Left renal cortex interstitium (tissue), 4 donors: ENCODE data around the gene ZNF316. TPM values are rescaled to one million over a fixed set of nuclear protein-coding genes. Genes with fewer than 3 reads are reported as not detected.
"Not testable (repeated sequence)": the region's sequence is repeated elsewhere in the genome, so short reads cannot be mapped to it uniquely, and the experiment has no call there.

Source experiments
- DNase-seq, 4 donors: peaks; one replicate each; pipeline ENCODE4 v3.0.0-alpha.2; 2013; ENCODE audit warnings: low read depth in 4 of 4, low spot score in 2 of 4, missing footprints in 1 of 4
- polyA plus RNA-seq, 4 donors: library from polyadenylated mRNA; unstranded; fragments of 120-200 nt; gene quantifications; one replicate each; pipeline ENCODE4 v1.2.1, GENCODE V29; 2013; ENCODE audit not compliant: insufficient read length in 4 of 4

The ZNF316 gene
- polyA plus RNA-seq, 4 donors, result 35.5 to 60.3 (median 46.4) TPM

- no peak for DNase-seq
Measured at GRCh38 chr7:6644728-6645127, 7.6 kb downstream of the ZNF316 start.

GRCh38 chr7:6646465-6646864 is 9.3 kb downstream of the ZNF316 start:
- peak in 1 of 4 donors; percentile 39 for DNase-seq

- no peak for DNase-seq
Measured at GRCh38 chr7:6647080-6647479, 10.0 kb downstream of the ZNF316 start.

- no peak for DNase-seq
Measured at GRCh38 chr7:6647541-6647940, 10.4 kb downstream of the ZNF316 start.

GRCh38 chr7:6648066-6648814 is 11.1 kb downstream of the ZNF316 start:
- no peak for DNase-seq

- no peak for DNase-seq
Measured at GRCh38 chr7:6648815-6649104, 11.6 kb downstream of the ZNF316 start.

- no peak for DNase-seq
Measured at GRCh38 chr7:6649241-6649961, 12.3 kb downstream of the ZNF316 start.

- no peak for DNase-seq
Measured at GRCh38 chr7:6650086-6650485, 13.0 kb downstream of the ZNF316 start.

- DNase-seq, result no peak
Measured at GRCh38 chr7:6650521-6651011, 13.4 kb downstream of the ZNF316 start.

GRCh38 chr7:6651851-6652445 is 14.8 kb downstream of the ZNF316 start:
- no peak for DNase-seq

- no peak for DNase-seq
Measured at GRCh38 chr7:6652446-6653011, 15.4 kb downstream of the ZNF316 start.

- DNase-seq, result no peak
Measured at GRCh38 chr7:6653071-6654003, 16.2 kb downstream of the ZNF316 start.

GRCh38 chr7:6654113-6654841 is 17.2 kb downstream of the ZNF316 start:
- no peak for DNase-seq

GRCh38 chr7:6654842-6655610 is 17.9 kb downstream of the ZNF316 start:
- no peak for DNase-seq

GRCh38 chr7:6655636-6656385 is 18.7 kb downstream of the ZNF316 start:
- no peak for DNase-seq

- no peak for DNase-seq
Measured at GRCh38 chr7:6656413-6656812, 19.3 kb downstream of the ZNF316 start.

GRCh38 chr7:6658618-6659345 is 21.7 kb downstream of the ZNF316 start:
- DNase-seq, result no peak

- DNase-seq, result not testable (repeated sequence)
Measured at GRCh38 chr7:6670851-6671250, 33.7 kb downstream of the ZNF316 start.
